ENCODE data around the gene PATJ. TPM values are rescaled to one million over a fixed set of nuclear protein-coding genes. Genes with fewer than 3 reads are reported as not detected.
"Not testable (repeated sequence)": the region's sequence is repeated elsewhere in the genome, so short reads cannot be mapped to it uniquely, and the experiment has no call there.

The PATJ gene
- total RNA-seq, 1 experiment from 2014 or later: 48.8 TPM

- TF ChIP-seq ZBTB33 (IDR thresholded peaks at IDR 0.05; ENCODE audit: extremely low read depth, insufficient replicate concordance, low read length) (peak; percentile 66), JUND (IDR thresholded peaks at IDR 0.05) (no peak; the same call in 1 of the 2 replicates), POLR2A (IDR thresholded peaks at IDR 0.05; ENCODE audit: borderline replicate concordance, extremely low read depth, insufficient read depth, insufficient read length) (peak; percentile 89), EGR1 (IDR thresholded peaks at IDR 0.05; ENCODE audit: low read depth) (peak; percentile 69), ZNF274 (IDR thresholded peaks at IDR 0.05; ENCODE audit: low read depth, low read length) (no peak)
Observed at GRCh38 chr1:61724813-61725694, 17.2 kb upstream of the PATJ start, which contains the start of gene TM2D1 (continued).

GRCh38 chr1:61727544-61727943 lies 14.7 kb upstream of the PATJ start:
- no peak for DNase-seq (ENCODE audit: low read depth, low spot score)
- Histone ChIP-seq H3K4me3 (replicated peaks in 1 of 2; ENCODE audit: low read depth in 1 of 2, low read length in 2 of 2) (no peak overlapping the region), H3K4me2 (ENCODE audit: low read length) (no peak overlapping the region), H3K36me3 (ENCODE audit: control insufficient read depth in 1 of 2, insufficient read depth in 2 of 2, low read length in 2 of 2) (0 out of 4 replicates have a peak, but pooled peaks cover 0 to 2% of the 10 kb centered on the region in 2 experiments), H3K9me3 (ENCODE audit: control insufficient read depth in 1 of 2, insufficient read depth in 1 of 2, low read depth in 1 of 2, low read length in 2 of 2) (no peaks in the 10 kb centered on the region), H4K20me1 (ENCODE audit: insufficient read depth) (no peaks in the 10 kb centered on the region), H3K4me1 (ENCODE audit: control insufficient read depth in 1 of 2, insufficient read depth in 2 of 2, low read length in 2 of 2) (peaks cover 8 to 31% of the 10 kb centered on the region in 2 experiments), H3K27me3 (ENCODE audit: insufficient read depth, low read length) (no peaks in the 10 kb centered on the region), H3K9ac (ENCODE audit: low read length) (no peak overlapping the region), H3K9me2 (ENCODE audit: insufficient read depth) (no peaks in the 10 kb centered on the region), H2AFZ (ENCODE audit: low read depth, low read length, poor library complexity, severe bottlenecking) (no peak overlapping the region), H3K27ac (ENCODE audit: low read depth, low read length) (no peak overlapping the region), H3K79me2 (ENCODE audit: insufficient read depth, low read length) (peaks cover 24% of the 10 kb centered on the region)
- no peak for TF ChIP-seq POLR2A (IDR thresholded peaks at IDR 0.05; ENCODE audit: borderline replicate concordance, extremely low read depth, insufficient read depth, insufficient read length)
- TF ChIP-seq RAD21 (IDR thresholded peaks at IDR 0.05; ENCODE audit: low read depth): no peak
- no peak for TF ChIP-seq POLR2AphosphoS5 (IDR thresholded peaks at IDR 0.05; ENCODE audit: low read depth, low read length)
- no peak for TF ChIP-seq CTCF (IDR thresholded peaks at IDR 0.05 in 2 of 3, conservative IDR thresholded peaks at IDR 0.05 in 1 of 3; ENCODE audit: borderline replicate concordance in 1 of 3, insufficient read depth in 1 of 3, low read depth in 2 of 3, low read length in 2 of 3)
- no peak for TF ChIP-seq YY1 (IDR thresholded peaks at IDR 0.05; ENCODE audit: extremely low read depth, insufficient replicate concordance, low read depth, low read length)
- TF ChIP-seq ELF1 (IDR thresholded peaks at IDR 0.05; ENCODE audit: borderline replicate concordance, low read depth): no peak
- no peak for ATAC-seq
- intact Hi-C loops (cut with micrococcal nuclease): no loop called here
- no TSS peak for BruUV-seq (replicated peaks)
- ChIA-PET RAD21 (ENCODE audit: low non-redundant PET in 1 of 2, low total read pairs in 2 of 2, uncharacterized antibody in 2 of 2, unreplicated experiment in 2 of 2) (no interaction called here), POLR2A (no interaction called here), CTCF (no interaction called here)

DNA sequence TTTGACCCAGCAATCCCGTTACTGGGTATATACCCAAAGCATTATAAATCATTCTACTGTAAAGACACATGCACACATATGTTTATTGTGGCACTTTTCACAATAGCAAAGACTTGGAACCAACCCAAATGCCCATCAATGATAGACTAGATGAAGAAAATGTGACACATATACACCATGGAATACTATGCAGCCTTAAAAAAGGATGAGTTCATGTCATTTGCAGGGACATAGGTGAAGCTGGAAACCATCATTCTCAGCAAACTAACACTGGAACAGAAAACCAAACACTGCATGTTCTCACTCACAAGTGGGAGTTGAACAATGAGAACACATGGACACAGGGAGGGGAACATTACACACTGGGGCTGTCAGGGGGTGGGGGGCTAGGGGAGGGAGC lies 11.6 kb upstream of the PATJ start:
- H3K4me3 ChIP-seq (replicated peaks in 1 of 2; ENCODE audit: low read depth in 1 of 2, low read length in 2 of 2); H3K27me3 ChIP-seq (ENCODE audit: insufficient read depth, low read length); H3K9me3 ChIP-seq (ENCODE audit: control insufficient read depth in 1 of 2, insufficient read depth in 1 of 2, low read depth in 1 of 2, low read length in 2 of 2); H3K9me2 ChIP-seq (ENCODE audit: insufficient read depth); H3K79me2 ChIP-seq (ENCODE audit: insufficient read depth, low read length); POLR2A ChIA-PET; ATAC-seq; H3K9ac ChIP-seq (ENCODE audit: low read length); DNase-seq (ENCODE audit: low read depth, low spot score); H4K20me1 ChIP-seq (ENCODE audit: insufficient read depth); RAD21 ChIA-PET (ENCODE audit: low non-redundant PET in 1 of 2, low total read pairs in 2 of 2, uncharacterized antibody in 2 of 2, unreplicated experiment in 2 of 2); CTCF ChIA-PET; intact Hi-C loops (cut with micrococcal nuclease); H2AFZ ChIP-seq (ENCODE audit: low read depth, low read length, poor library complexity, severe bottlenecking); H3K27ac ChIP-seq (ENCODE audit: low read depth, low read length); H3K4me2 ChIP-seq (ENCODE audit: low read length); BruUV-seq (replicated peaks); H3K36me3 ChIP-seq (ENCODE audit: control insufficient read depth in 1 of 2, insufficient read depth in 2 of 2, low read length in 2 of 2): not testable (repeated sequence)
- peaks cover 0 to 14% of the 10 kb centered on the region in 2 experiments; a peak in 2 of 4 replicates for H3K4me1 ChIP-seq (ENCODE audit: control insufficient read depth in 1 of 2, insufficient read depth in 2 of 2, low read length in 2 of 2)
